ENCODE data around the gene ZBTB9.

ZBTB9 gene

GRCh38 chr6:33418690-33419291 lies 35.6 kb upstream of the ZBTB9 start:
- no peak for DNase-seq (ENCODE audit: low read depth in 2 of 2)

- no peak for DNase-seq (ENCODE audit: low read depth in 2 of 2)
Observed at GRCh38 chr6:33419580-33420490, 34.5 kb upstream of the ZBTB9 start, which contains the start of gene SYNGAP1. Gene SYNGAP1 (plus strand): TSS chr6:33420065. CDS start chr6:33420265, 200 bp downstream.

- DNase-seq (ENCODE audit: low read depth in 2 of 2): no peak
Observed at GRCh38 chr6:33420491-33421343, 33.7 kb upstream of the ZBTB9 start.

GRCh38 chr6:33421344-33421643 lies 33.1 kb upstream of the ZBTB9 start:
- no peak for DNase-seq (ENCODE audit: low read depth in 2 of 2)

GRCh38 chr6:33423777-33424176 lies 30.6 kb upstream of the ZBTB9 start:
- no peak for DNase-seq (ENCODE audit: low read depth in 2 of 2)

GRCh38 chr6:33424855-33425667 lies 29.3 kb upstream of the ZBTB9 start:
- DNase-seq (ENCODE audit: low read depth in 2 of 2): no peak

GRCh38 chr6:33425668-33426577 lies 28.5 kb upstream of the ZBTB9 start:
- peak; percentile 68 to 70 for DNase-seq (ENCODE audit: low read depth in 2 of 2)

- no peak for DNase-seq (ENCODE audit: low read depth in 2 of 2)
Observed at GRCh38 chr6:33426590-33427511, 27.5 kb upstream of the ZBTB9 start.

- peak in 1 of 2 donors; percentile 50 for DNase-seq (ENCODE audit: low read depth in 2 of 2)
Observed at GRCh38 chr6:33427585-33428223, 26.7 kb upstream of the ZBTB9 start.

- DNase-seq (ENCODE audit: low read depth in 2 of 2): no peak
Observed at GRCh38 chr6:33428224-33428965, 26.0 kb upstream of the ZBTB9 start.

GRCh38 chr6:33428966-33429749 lies 25.2 kb upstream of the ZBTB9 start:
- DNase-seq (ENCODE audit: low read depth in 2 of 2): no peak

- DNase-seq (ENCODE audit: low read depth in 2 of 2): no peak
Observed at GRCh38 chr6:33429750-33430052, 24.7 kb upstream of the ZBTB9 start.

GRCh38 chr6:33430334-33430733 lies 24.0 kb upstream of the ZBTB9 start:
- DNase-seq (ENCODE audit: low read depth in 2 of 2): no peak

- DNase-seq (ENCODE audit: low read depth in 2 of 2): peak; percentile 58 to 71
Observed at GRCh38 chr6:33430991-33431879, 23.1 kb upstream of the ZBTB9 start.

- no peak for DNase-seq (ENCODE audit: low read depth in 2 of 2)
Observed at GRCh38 chr6:33431880-33432541, 22.4 kb upstream of the ZBTB9 start.

- DNase-seq (ENCODE audit: low read depth in 2 of 2): no peak
Observed at GRCh38 chr6:33432546-33432945, 21.8 kb upstream of the ZBTB9 start.

Data from stimulated activated CD8-positive, alpha-beta memory T cell treated with anti-CD3 and anti-CD28 coated beads, Interleukin-15, amount 100 ng/mL, for 4 hours (primary cell).